SK-N-SH treated with all-trans-retinoic acid at 6 μM for 48 hours (cell line): ENCODE data around the gene THSD7A.

Experiments
- ARNTL ChIP-seq: fragments of 450-650 bp; formaldehyde crosslinking; IDR thresholded peaks from 2 replicates; pipeline ENCODE4 v1.5.0; 2020; ENCODE audit warnings: low read depth, mild to moderate bottlenecking, moderate library complexity, borderline replicate concordance
- CSDC2 ChIP-seq: fragments of 250-450 bp; sonication (Bioruptor Pico); IDR thresholded peaks from 2 replicates; pipeline ENCODE4 v1.5.0; 2020; ENCODE audit warnings: mild to moderate bottlenecking, moderate library complexity
- CSRNP3 ChIP-seq: fragments of 250-450 bp; sonication (Bioruptor Pico); IDR thresholded peaks from 2 replicates; pipeline ENCODE4 v1.5.1; 2021; ENCODE audit warnings: mild to moderate bottlenecking, moderate library complexity
- PATZ1 ChIP-seq: fragments of 250-450 bp; sonication (Bioruptor Pico); IDR thresholded peaks from 2 replicates; pipeline ENCODE4 v1.8.0; 2020; ENCODE audit warnings: mild to moderate bottlenecking, moderate library complexity, borderline replicate concordance
- POU6F1 ChIP-seq: fragments of 250-450 bp; sonication (Bioruptor Pico); IDR thresholded peaks from 2 replicates; pipeline ENCODE4 v1.8.0; 2021; ENCODE audit warnings: low read depth, mild to moderate bottlenecking, moderate library complexity, borderline replicate concordance
- PPARA ChIP-seq: fragments of 250-450 bp; sonication (Bioruptor Pico); IDR thresholded peaks from 2 replicates; pipeline ENCODE4 v1.5.0; 2020; ENCODE audit warnings: mild to moderate bottlenecking, borderline replicate concordance
- SNAI2 ChIP-seq: fragments of 250-450 bp; sonication (Bioruptor Pico); IDR thresholded peaks from 2 replicates; pipeline ENCODE4 v1.5.0; 2020; ENCODE audit warnings: mild to moderate bottlenecking, moderate library complexity
- ZFP3 ChIP-seq: fragments of 250-450 bp; sonication (Bioruptor Pico); IDR thresholded peaks from 2 replicates; pipeline ENCODE4 v1.5.0; 2020; ENCODE audit warnings: mild to moderate bottlenecking, moderate library complexity
- ZFP30 ChIP-seq: fragments of 450-650 bp; formaldehyde crosslinking; IDR thresholded peaks from 2 replicates; pipeline ENCODE4 v1.5.0; 2022; ENCODE audit warnings: mild to moderate bottlenecking, moderate library complexity
- ZNF565 ChIP-seq: fragments of 450-650 bp; formaldehyde crosslinking; conservative IDR thresholded peaks from 2 replicates; pipeline ENCODE4 v1.5.0; 2020; ENCODE audit warnings: low read depth, mild to moderate bottlenecking, moderate library complexity
- ZNF70 ChIP-seq: fragments of 450-650 bp; formaldehyde crosslinking; IDR thresholded peaks from 2 replicates; pipeline ENCODE4 v1.5.0; 2020; ENCODE audit warnings: mild to moderate bottlenecking, moderate library complexity

GRCh38 chr7:11424006-11424405 lies 408.0 kb downstream of the THSD7A start:
- TF ChIP-seq POU6F1 (CRISPR knock-in tag) (no peak), CSRNP3 (no peak), PPARA (no peak), PATZ1 (CRISPR knock-in tag) (no peak), ZNF70 (CRISPR knock-in tag) (no peak), ZNF565 (CRISPR knock-in tag) (no peak), SNAI2 (CRISPR knock-in tag) (no peak), CSDC2 (CRISPR knock-in tag) (no peak), ZFP30 (CRISPR knock-in tag) (no peak), ZFP3 (no peak), ARNTL (CRISPR knock-in tag) (no peak)
